Measurements from ENCODE around the gene FNTB. TPM values are rescaled to one million over a fixed set of nuclear protein-coding genes. Genes with fewer than 3 reads are reported as not detected.

FNTB gene
- total RNA-seq, 2 experiments from 2014 or later: 7.5 to 7.9 TPM

- H3K4me1 Mint-ChIP-seq (ENCODE audit: low read depth): peaks cover 22% of the 10 kb centered on the region
- H3K4me3 Mint-ChIP-seq: no peak overlapping the region
- H3K27ac Mint-ChIP-seq: no peak overlapping the region
- ChIA-PET POLR2A (interaction anchor here (1.2 kb wide), 1 partner anchor 15 kb away, joined by 3 read pairs; no protein-coding TSS in a partner anchor), CTCF (no interaction called here)
- Histone ChIP-seq H3K9me3 (ENCODE audit: control insufficient read depth in 1 of 2, insufficient read depth in 1 of 2, low read length in 2 of 2) (no peaks in the 10 kb centered on the region), H3K4me1 (ENCODE audit: insufficient read depth, low read length) (peaks cover 9% of the 10 kb centered on the region), H3K36me3 (ENCODE audit: insufficient read depth, low read length) (peaks cover 36% of the 10 kb centered on the region), H3K27ac (ENCODE audit: low read depth in 1 of 2, low read length in 2 of 2) (no peak overlapping the region), H3K4me3 (ENCODE audit: low read length) (no peak overlapping the region), H3K27me3 (ENCODE audit: control insufficient read depth in 1 of 2, insufficient read depth in 2 of 2, low read length in 2 of 2) (no peaks in the 10 kb centered on the region)
- H3K27me3 Mint-ChIP-seq: no peaks in the 10 kb centered on the region
- TF ChIP-seq CTCF (IDR thresholded peaks at IDR 0.05): no peak
- no peak for DNase-seq
- intact Hi-C loops (cut with DNase I, micrococcal nuclease): no loop called here
- H3K9me3 Mint-ChIP-seq: no peaks in the 10 kb centered on the region
- no peak for ATAC-seq (ENCODE audit: poor library complexity)
- H3K36me3 Mint-ChIP-seq (ENCODE audit: low read depth): peaks cover 34% of the 10 kb centered on the region
These were observed 35.4 kb upstream of the FNTB start for GRCh38 chr14:64951291-64951690.

- ChIA-PET POLR2A (interaction anchor here (1.2 kb wide), 1 partner anchor 15 kb away, joined by 3 read pairs; no protein-coding TSS in a partner anchor), CTCF (no interaction called here)
- intact Hi-C loops (cut with DNase I, micrococcal nuclease): no loop called here
- Histone ChIP-seq H3K4me3 (ENCODE audit: low read length) (no peak overlapping the region), H3K27ac (ENCODE audit: low read depth in 1 of 2, low read length in 2 of 2) (no peak overlapping the region), H3K27me3 (ENCODE audit: control insufficient read depth in 1 of 2, insufficient read depth in 2 of 2, low read length in 2 of 2) (no peaks in the 10 kb centered on the region), H3K36me3 (ENCODE audit: insufficient read depth, low read length) (peaks cover 31% of the 10 kb centered on the region), H3K4me1 (ENCODE audit: insufficient read depth, low read length) (peaks cover 6% of the 10 kb centered on the region), H3K9me3 (ENCODE audit: control insufficient read depth in 1 of 2, insufficient read depth in 1 of 2, low read length in 2 of 2) (no peaks in the 10 kb centered on the region)
- no peak overlapping the region for H3K27ac Mint-ChIP-seq
- no peaks in the 10 kb centered on the region for H3K27me3 Mint-ChIP-seq
- no peak for TF ChIP-seq CTCF (IDR thresholded peaks at IDR 0.05)
- H3K4me1 Mint-ChIP-seq (ENCODE audit: low read depth): peaks cover 17% of the 10 kb centered on the region
- ATAC-seq (ENCODE audit: poor library complexity) (no peak), DNase-seq (no peak)
- H3K4me3 Mint-ChIP-seq: no peak overlapping the region
- H3K36me3 Mint-ChIP-seq (ENCODE audit: low read depth): peaks cover 30% of the 10 kb centered on the region
- H3K9me3 Mint-ChIP-seq: no peaks in the 10 kb centered on the region
These were observed 35.0 kb upstream of the FNTB start for GRCh38 chr14:64951724-64952123.

GRCh38 chr14:64952598-64953309, 33.9 kb upstream of the FNTB start:
- peaks cover 11% of the 10 kb centered on the region for H3K4me1 Mint-ChIP-seq (ENCODE audit: low read depth)
- POLR2A ChIA-PET: no interaction called here
- Histone ChIP-seq H3K27ac (ENCODE audit: low read depth in 1 of 2, low read length in 2 of 2) (no peak overlapping the region), H3K4me3 (ENCODE audit: low read length) (no peak overlapping the region), H3K9me3 (ENCODE audit: control insufficient read depth in 1 of 2, insufficient read depth in 1 of 2, low read length in 2 of 2) (no peaks in the 10 kb centered on the region), H3K36me3 (ENCODE audit: insufficient read depth, low read length) (peaks cover 24% of the 10 kb centered on the region), H3K27me3 (ENCODE audit: control insufficient read depth in 1 of 2, insufficient read depth in 2 of 2, low read length in 2 of 2) (no peaks in the 10 kb centered on the region), H3K4me1 (ENCODE audit: insufficient read depth, low read length) (no peaks in the 10 kb centered on the region)
- intact Hi-C loops (cut with DNase I, micrococcal nuclease): no loop called here
- H3K4me3 Mint-ChIP-seq: no peak overlapping the region
- H3K27me3 Mint-ChIP-seq: no peaks in the 10 kb centered on the region
- H3K36me3 Mint-ChIP-seq (ENCODE audit: low read depth): peaks cover 20% of the 10 kb centered on the region
- no peak overlapping the region for H3K27ac Mint-ChIP-seq
- TF ChIP-seq CTCF (IDR thresholded peaks at IDR 0.05): no peak
- CTCF ChIA-PET: no interaction called here
- no peaks in the 10 kb centered on the region for H3K9me3 Mint-ChIP-seq
- DNase-seq: no peak
- no peak for ATAC-seq (ENCODE audit: poor library complexity)
